Fibroblast of lung (primary cell): ENCODE measurements around the gene AKNA. TPM values are rescaled to one million over a fixed set of nuclear protein-coding genes. Genes with fewer than 3 reads are reported as not detected.

Source experiments
- DNase-seq, 2 donors: peaks; one replicate each; pipeline versions ENCODE4 v3.0.0 to v3.0.0-alpha.2; 2010; ENCODE audit warnings: low read depth in 2 of 2
- H2AFZ ChIP-seq: 2 replicates; pipeline ENCODE4 v1.5.1; 2012; ENCODE audit warnings: low read length, control low read depth, inconsistent platforms
- H3K27ac ChIP-seq: 2 replicates; pipeline ENCODE4 v1.5.1; 2011; ENCODE audit warnings: low read length, control low read depth; ENCODE audit not compliant: insufficient read depth
- H3K27me3 ChIP-seq: 2 replicates; pipeline ENCODE4 v1.5.1; 2011; ENCODE audit warnings: mild to moderate bottlenecking, low read length; ENCODE audit not compliant: control insufficient read depth, insufficient read depth
- H3K36me3 ChIP-seq: 2 replicates; pipeline ENCODE4 v1.5.1; 2011; ENCODE audit warnings: low read length; ENCODE audit not compliant: control insufficient read depth, insufficient read depth
- H3K4me1 ChIP-seq: 2 replicates; pipeline ENCODE4 v1.5.1; 2011; ENCODE audit warnings: low read length; ENCODE audit not compliant: control insufficient read depth, insufficient read depth; ENCODE audit errors: extremely low read depth
- H3K4me2 ChIP-seq: 2 replicates; pipeline ENCODE4 v1.5.1; 2011; ENCODE audit warnings: low read length, control low read depth; ENCODE audit not compliant: insufficient read depth; ENCODE audit errors: extremely low read depth
- H3K4me3 ChIP-seq, 4 experiments: fragments of 200-600 bp in 1 of 4; sonication (generic) in 1 of 4; replicated peaks in 1 of 4; 2 replicates each; pipeline ENCODE4 v1.5.1; 2011 to 2016; ENCODE audit warnings: low read length in 4 of 4, low read depth in 3 of 4, mild to moderate bottlenecking in 3 of 4, control low read depth in 2 of 4, inconsistent platforms in 1 of 4, mixed read lengths in 1 of 4; ENCODE audit not compliant: insufficient read depth in 1 of 4; ENCODE audit errors: control extremely low read depth in 1 of 4
- H3K79me2 ChIP-seq: 2 replicates; pipeline ENCODE4 v1.5.1; 2012; ENCODE audit warnings: mild to moderate bottlenecking, low read length, inconsistent platforms; ENCODE audit not compliant: control insufficient read depth, insufficient read depth
- H3K9ac ChIP-seq: 2 replicates; pipeline ENCODE4 v1.5.1; 2011; ENCODE audit warnings: mild to moderate bottlenecking, low read length, control low read depth; ENCODE audit not compliant: insufficient read depth
- H3K9me3 ChIP-seq: 2 replicates; pipeline ENCODE4 v1.5.1; 2012; ENCODE audit warnings: low read depth, low read length; ENCODE audit not compliant: control insufficient read depth, insufficient read depth
- H4K20me1 ChIP-seq: 2 replicates; pipeline ENCODE4 v1.5.1; 2011; ENCODE audit warnings: low read length; ENCODE audit not compliant: control insufficient read depth, insufficient read depth; ENCODE audit errors: extremely low read depth
- EZH2 ChIP-seq: IDR thresholded peaks from 2 replicates; pipeline ENCODE4 v1.5.1; 2012; ENCODE audit warnings: low read length, control low read depth, mild to moderate bottlenecking; ENCODE audit errors: missing control alignments
- polyA plus RNA-seq, 2 donors: library from polyadenylated mRNA; depleted of rRNA in 1 of 2; stranded (reverse) in 1 of 2; unstranded in 1 of 2; fragments of >200 nt; gene quantifications; 2 replicates each; pipeline ENCODE4 v1.2.1, GENCODE V29; 2011 to 2012; ENCODE audit warnings: missing spikeins in 1 of 2
- total RNA-seq: library from RNA; depleted of rRNA; stranded (reverse); fragments of >200 nt; gene quantifications from 2 replicates; pipeline ENCODE4 v1.2.1, GENCODE V29; 2014
- TF ChIP-seq, protein P1 (sequence below), 2 donors: IDR thresholded peaks in 1 of 2; conservative IDR thresholded peaks in 1 of 2; 1 replicate in 1 of 2; 2 replicates in 1 of 2; pipeline ENCODE4 v1.5.1; 2011 to 2012; ENCODE audit warnings: low read length in 2 of 2, control low read depth in 1 of 2, inconsistent platforms in 1 of 2, low read depth in 1 of 2, mild to moderate bottlenecking in 1 of 2

The AKNA gene
- total and polyA plus RNA-seq, 2 donors (not counting 1 experiment from before 2014, with no cell fraction given): 5.6 to 19.3 TPM

DNA sequence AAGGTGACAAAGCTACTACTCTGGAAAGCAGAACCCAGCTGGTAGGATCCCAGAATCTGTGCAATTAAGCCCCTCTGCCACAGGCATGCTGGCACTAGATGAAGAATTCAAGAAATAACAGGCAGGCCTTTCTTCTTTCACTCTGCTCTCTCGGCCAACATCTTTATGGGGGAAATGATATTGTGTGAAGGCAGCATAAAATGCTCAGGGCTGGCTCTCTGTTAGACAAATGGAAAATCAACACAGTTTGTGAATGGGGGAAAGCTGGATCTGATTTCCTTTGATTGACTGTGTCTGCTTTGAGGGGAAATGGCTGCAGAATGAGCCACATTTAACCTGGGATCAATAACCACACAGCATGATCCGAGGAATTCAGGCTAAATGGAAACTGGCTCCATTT is 29.1 kb upstream of the AKNA start:
- H3K27ac ChIP-seq: no peak overlapping the region

DNA sequence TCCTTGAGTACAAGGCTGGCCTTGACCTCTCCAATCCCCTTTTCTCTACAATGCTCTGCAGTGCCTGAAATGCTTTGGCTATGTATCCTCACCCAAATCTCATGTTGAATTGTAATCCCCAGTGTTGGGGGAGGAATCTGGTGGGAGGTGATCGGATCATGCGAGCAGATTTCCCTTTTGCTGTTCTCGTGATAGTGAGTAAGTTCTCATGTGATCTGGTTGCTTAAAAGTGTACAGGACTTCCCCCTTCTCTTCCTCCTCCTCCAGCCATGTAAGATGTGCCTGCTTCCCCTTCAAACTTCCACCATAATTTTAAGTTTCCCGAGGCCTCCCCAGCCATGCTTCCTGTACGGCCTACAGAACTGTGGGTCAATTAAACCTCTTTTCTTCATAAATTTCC is 28.5 kb upstream of the AKNA start:
- H3K4me1 ChIP-seq: no peaks in the 10 kb centered on the region
- no peaks in the 10 kb centered on the region for H3K79me2 ChIP-seq
- no peak overlapping the region for H3K4me3 ChIP-seq
- no peak overlapping the region for H3K27ac ChIP-seq
- TF ChIP-seq, protein P1, sequence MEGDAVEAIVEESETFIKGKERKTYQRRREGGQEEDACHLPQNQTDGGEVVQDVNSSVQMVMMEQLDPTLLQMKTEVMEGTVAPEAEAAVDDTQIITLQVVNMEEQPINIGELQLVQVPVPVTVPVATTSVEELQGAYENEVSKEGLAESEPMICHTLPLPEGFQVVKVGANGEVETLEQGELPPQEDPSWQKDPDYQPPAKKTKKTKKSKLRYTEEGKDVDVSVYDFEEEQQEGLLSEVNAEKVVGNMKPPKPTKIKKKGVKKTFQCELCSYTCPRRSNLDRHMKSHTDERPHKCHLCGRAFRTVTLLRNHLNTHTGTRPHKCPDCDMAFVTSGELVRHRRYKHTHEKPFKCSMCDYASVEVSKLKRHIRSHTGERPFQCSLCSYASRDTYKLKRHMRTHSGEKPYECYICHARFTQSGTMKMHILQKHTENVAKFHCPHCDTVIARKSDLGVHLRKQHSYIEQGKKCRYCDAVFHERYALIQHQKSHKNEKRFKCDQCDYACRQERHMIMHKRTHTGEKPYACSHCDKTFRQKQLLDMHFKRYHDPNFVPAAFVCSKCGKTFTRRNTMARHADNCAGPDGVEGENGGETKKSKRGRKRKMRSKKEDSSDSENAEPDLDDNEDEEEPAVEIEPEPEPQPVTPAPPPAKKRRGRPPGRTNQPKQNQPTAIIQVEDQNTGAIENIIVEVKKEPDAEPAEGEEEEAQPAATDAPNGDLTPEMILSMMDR (conservative IDR thresholded peaks at IDR 0.05 in 1 of 2, IDR thresholded peaks at IDR 0.05 in 1 of 2; ENCODE audit: low read depth in 1 of 2, low read length in 2 of 2): no peak
- no peak for TF ChIP-seq EZH2
- no peak overlapping the region for H3K4me2 ChIP-seq
- DNase-seq: no peak
- H3K9ac ChIP-seq: no peak overlapping the region
- no peak overlapping the region for H2AFZ ChIP-seq
- H3K9me3 ChIP-seq: no peaks in the 10 kb centered on the region
- H4K20me1 ChIP-seq: no peaks in the 10 kb centered on the region
- H3K27me3 ChIP-seq: peaks cover 8% of the 10 kb centered on the region
- H3K36me3 ChIP-seq: no peaks in the 10 kb centered on the region

More for the DNA sequence above, 29.1 kb upstream of the AKNA start:
- no peak for TF ChIP-seq EZH2
- TF ChIP-seq, protein P1 (conservative IDR thresholded peaks at IDR 0.05 in 1 of 2, IDR thresholded peaks at IDR 0.05 in 1 of 2; ENCODE audit: low read depth in 1 of 2, low read length in 2 of 2): no peak
- Histone ChIP-seq H3K4me2 (no peak overlapping the region), H3K4me3 (no peak overlapping the region), H3K36me3 (no peaks in the 10 kb centered on the region), H3K9ac (no peak overlapping the region), H3K4me1 (no peaks in the 10 kb centered on the region), H3K27me3 (peaks cover 8% of the 10 kb centered on the region), H3K9me3 (no peaks in the 10 kb centered on the region), H3K79me2 (no peaks in the 10 kb centered on the region), H2AFZ (no peak overlapping the region), H4K20me1 (no peaks in the 10 kb centered on the region)
- no peak for DNase-seq

GRCh38 chr9:114414346-114414745 is 26.6 kb upstream of the AKNA start:
- Histone ChIP-seq H3K4me2 (no peak overlapping the region), H3K9me3 (no peaks in the 10 kb centered on the region), H3K27me3 (peaks cover 8% of the 10 kb centered on the region), H3K36me3 (no peaks in the 10 kb centered on the region), H3K27ac (no peak overlapping the region), H3K9ac (no peak overlapping the region), H4K20me1 (no peaks in the 10 kb centered on the region), H2AFZ (no peak overlapping the region), H3K4me1 (no peaks in the 10 kb centered on the region), H3K79me2 (no peaks in the 10 kb centered on the region), H3K4me3 (no peak overlapping the region)
- DNase-seq: no peak
- TF ChIP-seq EZH2: no peak
- TF ChIP-seq, protein P1 (conservative IDR thresholded peaks at IDR 0.05 in 1 of 2, IDR thresholded peaks at IDR 0.05 in 1 of 2; ENCODE audit: low read depth in 1 of 2, low read length in 2 of 2): no peak
